Lung (tissue), 12 donors: ENCODE results near the gene CDX1. TPM values are rescaled to one million over a fixed set of nuclear protein-coding genes. Genes with fewer than 3 reads are reported as not detected.

Experiments used
- ATAC-seq: fragments of 200-7000 bp; cut with Tn5 transposase; one replicate; pipeline ENCODE4 v1.9.1; 2020; ENCODE audit warnings: moderate number of reproducible peaks; ENCODE audit not compliant: insufficient read depth, low FRiP score
- DNase-seq, 3 donors: peaks; one replicate each; pipeline ENCODE4 v3.0.0-alpha.2; 2013 to 2017
- H3K27ac ChIP-seq, 2 donors: one replicate each; pipeline ENCODE4 v1.5.1; 2013; ENCODE audit warnings: mild to moderate bottlenecking in 2 of 2, moderate library complexity in 2 of 2, control low read depth in 1 of 2, inconsistent platforms in 1 of 2, low read depth in 1 of 2, low read length in 1 of 2
- H3K27me3 ChIP-seq, 3 donors: one replicate each; pipeline ENCODE4 v1.5.1; 2013; ENCODE audit warnings: low read length in 2 of 3; ENCODE audit not compliant: control insufficient read depth in 3 of 3, insufficient read depth in 3 of 3
- H3K36me3 ChIP-seq, 4 donors: one replicate each; pipeline ENCODE4 v1.5.1; 2013; ENCODE audit warnings: low read length in 4 of 4, mild to moderate bottlenecking in 1 of 4, moderate library complexity in 1 of 4; ENCODE audit not compliant: control insufficient read depth in 4 of 4, insufficient read depth in 4 of 4
- H3K4me1 ChIP-seq, 5 donors: one replicate each; pipeline ENCODE4 v1.5.1; 2013; ENCODE audit warnings: low read length in 5 of 5, mild to moderate bottlenecking in 2 of 5, moderate library complexity in 1 of 5; ENCODE audit not compliant: control insufficient read depth in 5 of 5, insufficient read depth in 5 of 5
- H3K4me3 ChIP-seq: one replicate; pipeline ENCODE4 v1.5.1; 2013; ENCODE audit warnings: mild to moderate bottlenecking, control low read depth, moderate library complexity
- H3K9ac ChIP-seq, 2 donors: one replicate each; pipeline ENCODE4 v1.5.1; 2013; ENCODE audit warnings: low read length in 2 of 2, control low read depth in 1 of 2; ENCODE audit not compliant: insufficient read depth in 1 of 2
- H3K9me3 ChIP-seq, 4 donors: one replicate each; pipeline ENCODE4 v1.5.1; 2013; ENCODE audit warnings: low read length in 3 of 4, mild to moderate bottlenecking in 1 of 4, moderate library complexity in 1 of 4; ENCODE audit not compliant: control insufficient read depth in 4 of 4, insufficient read depth in 3 of 4
- CTCF ChIP-seq: IDR thresholded peaks from 2 replicates; pipeline ENCODE4 v1.5.1; 2012; ENCODE audit warnings: mild to moderate bottlenecking; ENCODE audit errors: control extremely low read depth, extremely low read depth
- WGBS, 2 donors: extraction: QIAGEN DNeasy Blood & Tissue Kit; methylation state at CpG; one replicate each; pipeline ENCODE4 v1.1.7; 2013; 5-methylcytosine and 5-hydroxymethylcytosine counted together
- polyA plus RNA-seq, 2 donors: library from polyadenylated mRNA; stranded (reverse); fragments of 200-250 nt; gene quantifications; one replicate each; pipeline ENCODE4 v1.2.1, GENCODE V29; 2013
- total RNA-seq, 2 donors: library from RNA; depleted of rRNA in 1 of 2; stranded (reverse); fragments of >200 nt in 1 of 2; gene quantifications; one replicate each; pipeline ENCODE4 v1.2.1, GENCODE V29; 2014 to 2021
- donor health status: control.
- donor health status: control.
- donor health status: Bipolar disorder and iron deficiency.
- donor health status: healthy.
- donor health status: DM: yes; HTN: yes; CAD: no.

The CDX1 gene
- total and polyA plus RNA-seq, 4 donors = 0.09 to 0.43 (median 0.26) TPM

GRCh38 chr5:150172145-150172544 is 5.6 kb downstream of the CDX1 start:
- WGBS, 2 donors = 64 to 84% methylated on average over 1 of the region's 1 CpG
- no peak overlapping the region for H3K9ac ChIP-seq
- DNase-seq = peak in 2 of 3 donors; percentile 68 to 73

GRCh38 chr5:150172556-150172955 is 6.0 kb downstream of the CDX1 start:
- no peak overlapping the region for H3K4me3 ChIP-seq
- TF ChIP-seq CTCF = no peak
- peaks cover 0 to 1% (median 0%) of the 10 kb centered on the region in 3 donors for H3K27me3 ChIP-seq
- DNase-seq (peak; percentile 71 to 91 (median 80)), ATAC-seq (no peak)
- H3K27ac ChIP-seq = no peak overlapping the region
- no peak overlapping the region for H3K9ac ChIP-seq
- no peaks in the 10 kb centered on the region for H3K36me3 ChIP-seq
- 88 to 93% methylated on average over 4 of the region's 4 CpGs for WGBS, 2 donors
- H3K4me1 ChIP-seq = peaks cover 0 to 47% (median 10%) of the 10 kb centered on the region in 5 donors
- H3K9me3 ChIP-seq = no peaks in the 10 kb centered on the region

More at GRCh38 chr5:150172145-150172544, 5.6 kb downstream of the CDX1 start:
- Histone ChIP-seq H3K9me3 (no peaks in the 10 kb centered on the region), H3K27ac (no peak overlapping the region), H3K27me3 (peaks cover 0 to 3% (median 0%) of the 10 kb centered on the region in 3 donors), H3K4me3 (no peak overlapping the region), H3K36me3 (no peaks in the 10 kb centered on the region), H3K4me1 (peaks cover 0 to 44% (median 10%) of the 10 kb centered on the region in 5 donors)
- no peak for TF ChIP-seq CTCF
- no peak for ATAC-seq

GRCh38 chr5:150173161-150173560 is 6.6 kb downstream of the CDX1 start:
- no peak for DNase-seq
- Histone ChIP-seq H3K27ac (no peak overlapping the region), H3K4me1 (peaks cover 0 to 47% (median 10%) of the 10 kb centered on the region in 5 donors), H3K36me3 (no peaks in the 10 kb centered on the region), H3K27me3 (no peaks in the 10 kb centered on the region), H3K4me3 (no peak overlapping the region), H3K9me3 (no peaks in the 10 kb centered on the region), H3K9ac (no peak overlapping the region)
- ATAC-seq = no peak
- WGBS, 2 donors = 77 to 88% methylated on average over 3 of the region's 3 CpGs
- no peak for TF ChIP-seq CTCF

GRCh38 chr5:150174285-150174684 is 7.7 kb downstream of the CDX1 start:
- ATAC-seq = no peak
- H3K9me3 ChIP-seq = no peaks in the 10 kb centered on the region
- H3K4me3 ChIP-seq = no peak overlapping the region
- no peaks in the 10 kb centered on the region for H3K36me3 ChIP-seq
- DNase-seq = no peak
- TF ChIP-seq CTCF = no peak
- H3K4me1 ChIP-seq = peaks cover 0 to 47% (median 10%) of the 10 kb centered on the region in 5 donors
- H3K27ac ChIP-seq = no peak overlapping the region
- no peaks in the 10 kb centered on the region for H3K27me3 ChIP-seq
- no peak overlapping the region for H3K9ac ChIP-seq
- WGBS, 2 donors = 86 to 92% methylated on average over 6 of the region's 6 CpGs
